ENCODE measurements around the gene NHERF2. TPM values are rescaled to one million over a fixed set of nuclear protein-coding genes. Genes with fewer than 3 reads are reported as not detected.

The NHERF2 gene
- total RNA-seq, 1 experiment from 2014 or later: 174 TPM

- ATAC-seq (no peak), DNase-seq (ENCODE audit: low read depth, low spot score) (no peak)
- no TSS peak for BruUV-seq (replicated peaks)
- Histone ChIP-seq H3K4me3 (ENCODE audit: low read depth in 2 of 2, low read length in 2 of 2) (no peak overlapping the region), H3K9me3 (ENCODE audit: control insufficient read depth, insufficient read depth, low read depth, low read length) (no peaks in the 10 kb centered on the region), H3K27me3 (ENCODE audit: control insufficient read depth, insufficient read depth, low read length) (no peaks in the 10 kb centered on the region), H3K27ac (ENCODE audit: low read length) (no peak overlapping the region), H3K4me1 (ENCODE audit: control insufficient read depth, insufficient read depth, low read length) (peaks cover 45% of the 10 kb centered on the region), H3K36me3 (ENCODE audit: control insufficient read depth, insufficient read depth, low read length) (peaks cover 9% of the 10 kb centered on the region; the same call in 1 of the 2 replicates)
- CTCF ChIA-PET: no interaction called here
- intact Hi-C loops (cut with micrococcal nuclease; ENCODE audit: unreplicated experiment) (no loop called here), in situ Hi-C loops (cut with HindIII; ENCODE audit: low pct_unique_long_range_greater_than_20kb, low sequenced_read_pairs) (no loop called here)
- POLR2A ChIA-PET: no interaction called here
- TF ChIP-seq SIN3A (IDR thresholded peaks at IDR 0.05; ENCODE audit: borderline replicate concordance, insufficient read depth, low read depth, low read length): no peak
- TF ChIP-seq POLR2AphosphoS5 (IDR thresholded peaks at IDR 0.05; ENCODE audit: low read depth, low read length): no peak
- TF ChIP-seq TCF7L2 (IDR thresholded peaks at IDR 0.05; ENCODE audit: low read depth, low read length): no peak
- no peak for TF ChIP-seq REST (IDR thresholded peaks at IDR 0.05; ENCODE audit: insufficient read depth in 1 of 2, low read depth in 2 of 2, low read length in 1 of 2)
- no peak for TF ChIP-seq CTCF (IDR thresholded peaks at IDR 0.05)
Observed at GRCh38 chr16:1980770-1981087, 46.0 kb upstream of the NHERF2 start.

GRCh38 chr16:1981398-1981836, 45.3 kb upstream of the NHERF2 start, which contains the start of gene NOXO1:
NOXO1 (minus strand) TSS chr16:1981469; CDS start chr16:1981179, 290 bp downstream.
- Histone ChIP-seq H3K4me3 (ENCODE audit: low read depth in 2 of 2, low read length in 2 of 2) (no peak within 1 kb of the TSS), H3K9me3 (ENCODE audit: control insufficient read depth, insufficient read depth, low read depth, low read length) (no peaks in the 10 kb centered on the region), H3K27ac (ENCODE audit: low read length) (peak within 1 kb of the TSS; percentile 62), H3K27me3 (ENCODE audit: control insufficient read depth, insufficient read depth, low read length) (no peaks in the 10 kb centered on the region), H3K4me1 (ENCODE audit: control insufficient read depth, insufficient read depth, low read length) (peaks cover 46% of the 10 kb centered on the region), H3K36me3 (ENCODE audit: control insufficient read depth, insufficient read depth, low read length) (peaks cover 9% of the 10 kb centered on the region; the same call in 1 of the 2 replicates)
- no TSS peak for BruUV-seq (replicated peaks)
- ChIA-PET POLR2A (interaction anchor here (1.2 kb wide), 1 partner anchor 17 kb away, joined by 5 read pairs; the partner anchor contains the start of gene RPS2), CTCF (interaction anchor here (0.6 kb wide), 1 partner anchor 158 kb away, joined by 13 read pairs; no protein-coding TSS in a partner anchor)
- ATAC-seq (no peak), DNase-seq (ENCODE audit: low read depth, low spot score) (no peak)
- in situ Hi-C loops (cut with HindIII; ENCODE audit: low pct_unique_long_range_greater_than_20kb, low sequenced_read_pairs) (no loop called here), intact Hi-C loops (cut with micrococcal nuclease; ENCODE audit: unreplicated experiment) (no loop called here)
- TF ChIP-seq REST (IDR thresholded peaks at IDR 0.05; ENCODE audit: insufficient read depth in 1 of 2, low read depth in 2 of 2, low read length in 1 of 2) (no peak), TCF7L2 (IDR thresholded peaks at IDR 0.05; ENCODE audit: low read depth, low read length) (no peak), SIN3A (IDR thresholded peaks at IDR 0.05; ENCODE audit: borderline replicate concordance, insufficient read depth, low read depth, low read length) (no peak), CTCF (IDR thresholded peaks at IDR 0.05) (no peak), POLR2AphosphoS5 (IDR thresholded peaks at IDR 0.05; ENCODE audit: low read depth, low read length) (no peak)

Data from Panc1 (cell line).